NOMO-1 (cell line): ENCODE data around the gene HOXC11.
A peak's percentile ranks its signal among the peaks of the same experiment; 100 is the strongest.

Experiments used
- DNase-seq, 2 experiments: peaks; one replicate each; lab custom pipeline; 2025; ENCODE audit not compliant: unreplicated experiment in 2 of 2; lab: John Stamatoyannopoulos, UW

The HOXC11 gene

GRCh38 chr12:54019091-54019811 is 46.3 kb downstream of the HOXC11 start:
- DNase-seq, result no peak

GRCh38 chr12:54019924-54020590 is 47.1 kb downstream of the HOXC11 start:
- DNase-seq, result no peak

- DNase-seq, result no peak
Observed at GRCh38 chr12:54020591-54021405, 47.9 kb downstream of the HOXC11 start.

GRCh38 chr12:54021432-54022013 is 48.6 kb downstream of the HOXC11 start:
- DNase-seq, result no peak

- DNase-seq, result peak in 1 of 2 experiments; percentile 28
Observed at GRCh38 chr12:54022960-54023884, 50.3 kb downstream of the HOXC11 start.

GRCh38 chr12:54024127-54024526 is 51.2 kb downstream of the HOXC11 start:
- DNase-seq, result no peak

- no peak for DNase-seq
Observed at GRCh38 chr12:54024581-54025305, 51.8 kb downstream of the HOXC11 start.

GRCh38 chr12:54025499-54026405 is 52.8 kb downstream of the HOXC11 start:
- DNase-seq, result no peak

GRCh38 chr12:54026640-54027441 is 53.9 kb downstream of the HOXC11 start:
- peak; percentile 65 to 67 for DNase-seq
